Measurements from ENCODE around the gene IKBKG. TPM values are rescaled to one million over a fixed set of nuclear protein-coding genes. Genes with fewer than 3 reads are reported as not detected.

Gene IKBKG
- total RNA-seq, 2 donors from 2014 or later: 25.7 to 52.8 TPM

Other genes starting within 250 kb of the IKBKG start
- over 10,000 TPM in 1 of 2 donors, 1,000 to 10,000 TPM in 1; 5,928 to 11,236 TPM for gene FLNA, start 173.0 kb upstream of the IKBKG start, total RNA-seq
- gene EMD, start 168.3 kb upstream of the IKBKG start, total RNA-seq: 10 to 100 TPM; 43.8 to 74.2 TPM
- 1,000 to 10,000 TPM; 2,221 to 4,479 TPM for gene RPL10, start 149.2 kb upstream of the IKBKG start, total RNA-seq
- 10 to 100 TPM; 39.9 to 41.8 TPM for gene DNASE1L1, start 138.4 kb upstream of the IKBKG start, total RNA-seq
- gene TAFAZZIN, start 136.1 kb upstream of the IKBKG start, total RNA-seq: 10 to 100 TPM; 54.3 to 71.1 TPM
- gene ATP6AP1, start 118.9 kb upstream of the IKBKG start, total RNA-seq: 10 to 100 TPM; 40.8 to 75.7 TPM
- 100 to 1,000 TPM in 1 of 2 donors, 10 to 100 TPM in 1; 99.4 to 151 TPM for gene GDI1, start 110.5 kb upstream of the IKBKG start, total RNA-seq
- gene FAM50A, start 103.5 kb upstream of the IKBKG start, total RNA-seq: 10 to 100 TPM; 52.8 to 63.4 TPM
- gene PLXNA3, start 89.3 kb upstream of the IKBKG start, total RNA-seq: 10 to 100 TPM; 39.3 to 40.9 TPM
- gene LAGE3, start 68.3 kb upstream of the IKBKG start, total RNA-seq: 1 to 10 TPM; 2.1 to 8.9 TPM
- gene UBL4A, start 61.0 kb upstream of the IKBKG start, total RNA-seq: 10 to 100 TPM; 28.1 to 67.1 TPM
- gene SLC10A3, start 57.0 kb upstream of the IKBKG start, total RNA-seq: 10 to 100 TPM; 26.7 to 55.5 TPM
- gene FAM3A, start 31.4 kb upstream of the IKBKG start, total RNA-seq: 10 to 100 TPM; 31.0 to 52.3 TPM
- 10 to 100 TPM; 67.3 to 70.1 TPM for gene G6PD, start 774 bp upstream of the IKBKG start, total RNA-seq
- not detected for gene CTAG1A, start 37.5 kb downstream of the IKBKG start, total RNA-seq
- gene CTAG1B, start 71.7 kb downstream of the IKBKG start, total RNA-seq: not detected
- gene CTAG2, start 106.0 kb downstream of the IKBKG start, total RNA-seq: not detected
- gene GAB3, start 203.5 kb downstream of the IKBKG start, total RNA-seq: 10 to 100 TPM in 1 of 2 donors, 1 to 10 TPM in 1; 9.2 to 10.9 TPM
- 10 to 100 TPM; 14.9 to 67.2 TPM for gene DKC1, start 215.2 kb downstream of the IKBKG start, total RNA-seq